Measurements from ENCODE around the gene CZIB. TPM values are rescaled to one million over a fixed set of nuclear protein-coding genes. Genes with fewer than 3 reads are reported as not detected.

The CZIB gene
- total and polyA plus RNA-seq, 2 of the 8 experiments (the other 6 are each of a cell fraction or from before 2014, with no cell fraction given): 46.5 to 48.0 TPM

DNA sequence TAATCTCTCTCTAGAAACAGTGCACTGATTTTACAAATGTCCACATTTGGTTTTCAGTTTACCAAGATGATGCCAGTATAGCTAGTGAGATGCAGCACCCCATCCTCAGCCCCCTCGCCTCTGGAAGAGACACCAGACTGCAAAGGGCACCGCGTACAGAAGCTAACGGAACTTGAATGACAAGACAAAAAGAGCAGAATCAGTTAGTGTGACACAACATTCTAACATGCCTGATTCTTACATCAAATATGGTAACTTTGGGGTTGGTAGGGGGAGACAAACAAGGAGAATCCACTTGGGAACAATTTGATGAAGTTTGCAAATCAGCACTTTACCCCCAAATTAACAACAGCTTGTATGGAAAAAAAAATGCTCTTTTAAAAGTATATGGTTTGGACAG, 21.9 kb upstream of the CZIB start (continued):
- TF ChIP-seq, protein P1, sequence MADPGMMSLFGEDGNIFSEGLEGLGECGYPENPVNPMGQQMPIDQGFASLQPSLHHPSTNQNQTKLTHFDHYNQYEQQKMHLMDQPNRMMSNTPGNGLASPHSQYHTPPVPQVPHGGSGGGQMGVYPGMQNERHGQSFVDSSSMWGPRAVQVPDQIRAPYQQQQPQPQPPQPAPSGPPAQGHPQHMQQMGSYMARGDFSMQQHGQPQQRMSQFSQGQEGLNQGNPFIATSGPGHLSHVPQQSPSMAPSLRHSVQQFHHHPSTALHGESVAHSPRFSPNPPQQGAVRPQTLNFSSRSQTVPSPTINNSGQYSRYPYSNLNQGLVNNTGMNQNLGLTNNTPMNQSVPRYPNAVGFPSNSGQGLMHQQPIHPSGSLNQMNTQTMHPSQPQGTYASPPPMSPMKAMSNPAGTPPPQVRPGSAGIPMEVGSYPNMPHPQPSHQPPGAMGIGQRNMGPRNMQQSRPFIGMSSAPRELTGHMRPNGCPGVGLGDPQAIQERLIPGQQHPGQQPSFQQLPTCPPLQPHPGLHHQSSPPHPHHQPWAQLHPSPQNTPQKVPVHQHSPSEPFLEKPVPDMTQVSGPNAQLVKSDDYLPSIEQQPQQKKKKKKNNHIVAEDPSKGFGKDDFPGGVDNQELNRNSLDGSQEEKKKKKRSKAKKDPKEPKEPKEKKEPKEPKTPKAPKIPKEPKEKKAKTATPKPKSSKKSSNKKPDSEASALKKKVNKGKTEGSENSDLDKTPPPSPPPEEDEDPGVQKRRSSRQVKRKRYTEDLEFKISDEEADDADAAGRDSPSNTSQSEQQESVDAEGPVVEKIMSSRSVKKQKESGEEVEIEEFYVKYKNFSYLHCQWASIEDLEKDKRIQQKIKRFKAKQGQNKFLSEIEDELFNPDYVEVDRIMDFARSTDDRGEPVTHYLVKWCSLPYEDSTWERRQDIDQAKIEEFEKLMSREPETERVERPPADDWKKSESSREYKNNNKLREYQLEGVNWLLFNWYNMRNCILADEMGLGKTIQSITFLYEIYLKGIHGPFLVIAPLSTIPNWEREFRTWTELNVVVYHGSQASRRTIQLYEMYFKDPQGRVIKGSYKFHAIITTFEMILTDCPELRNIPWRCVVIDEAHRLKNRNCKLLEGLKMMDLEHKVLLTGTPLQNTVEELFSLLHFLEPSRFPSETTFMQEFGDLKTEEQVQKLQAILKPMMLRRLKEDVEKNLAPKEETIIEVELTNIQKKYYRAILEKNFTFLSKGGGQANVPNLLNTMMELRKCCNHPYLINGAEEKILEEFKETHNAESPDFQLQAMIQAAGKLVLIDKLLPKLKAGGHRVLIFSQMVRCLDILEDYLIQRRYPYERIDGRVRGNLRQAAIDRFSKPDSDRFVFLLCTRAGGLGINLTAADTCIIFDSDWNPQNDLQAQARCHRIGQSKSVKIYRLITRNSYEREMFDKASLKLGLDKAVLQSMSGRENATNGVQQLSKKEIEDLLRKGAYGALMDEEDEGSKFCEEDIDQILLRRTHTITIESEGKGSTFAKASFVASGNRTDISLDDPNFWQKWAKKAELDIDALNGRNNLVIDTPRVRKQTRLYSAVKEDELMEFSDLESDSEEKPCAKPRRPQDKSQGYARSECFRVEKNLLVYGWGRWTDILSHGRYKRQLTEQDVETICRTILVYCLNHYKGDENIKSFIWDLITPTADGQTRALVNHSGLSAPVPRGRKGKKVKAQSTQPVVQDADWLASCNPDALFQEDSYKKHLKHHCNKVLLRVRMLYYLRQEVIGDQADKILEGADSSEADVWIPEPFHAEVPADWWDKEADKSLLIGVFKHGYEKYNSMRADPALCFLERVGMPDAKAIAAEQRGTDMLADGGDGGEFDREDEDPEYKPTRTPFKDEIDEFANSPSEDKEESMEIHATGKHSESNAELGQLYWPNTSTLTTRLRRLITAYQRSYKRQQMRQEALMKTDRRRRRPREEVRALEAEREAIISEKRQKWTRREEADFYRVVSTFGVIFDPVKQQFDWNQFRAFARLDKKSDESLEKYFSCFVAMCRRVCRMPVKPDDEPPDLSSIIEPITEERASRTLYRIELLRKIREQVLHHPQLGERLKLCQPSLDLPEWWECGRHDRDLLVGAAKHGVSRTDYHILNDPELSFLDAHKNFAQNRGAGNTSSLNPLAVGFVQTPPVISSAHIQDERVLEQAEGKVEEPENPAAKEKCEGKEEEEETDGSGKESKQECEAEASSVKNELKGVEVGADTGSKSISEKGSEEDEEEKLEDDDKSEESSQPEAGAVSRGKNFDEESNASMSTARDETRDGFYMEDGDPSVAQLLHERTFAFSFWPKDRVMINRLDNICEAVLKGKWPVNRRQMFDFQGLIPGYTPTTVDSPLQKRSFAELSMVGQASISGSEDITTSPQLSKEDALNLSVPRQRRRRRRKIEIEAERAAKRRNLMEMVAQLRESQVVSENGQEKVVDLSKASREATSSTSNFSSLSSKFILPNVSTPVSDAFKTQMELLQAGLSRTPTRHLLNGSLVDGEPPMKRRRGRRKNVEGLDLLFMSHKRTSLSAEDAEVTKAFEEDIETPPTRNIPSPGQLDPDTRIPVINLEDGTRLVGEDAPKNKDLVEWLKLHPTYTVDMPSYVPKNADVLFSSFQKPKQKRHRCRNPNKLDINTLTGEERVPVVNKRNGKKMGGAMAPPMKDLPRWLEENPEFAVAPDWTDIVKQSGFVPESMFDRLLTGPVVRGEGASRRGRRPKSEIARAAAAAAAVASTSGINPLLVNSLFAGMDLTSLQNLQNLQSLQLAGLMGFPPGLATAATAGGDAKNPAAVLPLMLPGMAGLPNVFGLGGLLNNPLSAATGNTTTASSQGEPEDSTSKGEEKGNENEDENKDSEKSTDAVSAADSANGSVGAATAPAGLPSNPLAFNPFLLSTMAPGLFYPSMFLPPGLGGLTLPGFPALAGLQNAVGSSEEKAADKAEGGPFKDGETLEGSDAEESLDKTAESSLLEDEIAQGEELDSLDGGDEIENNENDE (IDR thresholded peaks at IDR 0.05; ENCODE audit: insufficient replicate concordance, low read length): no peak
- TF ChIP-seq JUN (IDR thresholded peaks at IDR 0.05; ENCODE audit: low read depth, low read length) (no peak), GTF2F1 (IDR thresholded peaks at IDR 0.05; ENCODE audit: borderline replicate concordance, low read depth, low read length) (no peak), CBX8 (IDR thresholded peaks at IDR 0.05; ENCODE audit: borderline replicate concordance, low read depth, low read length) (no peak), ZNF274 (IDR thresholded peaks at IDR 0.05; ENCODE audit: borderline replicate concordance, extremely low read depth, low read length) (no peak), FOSL1 (IDR thresholded peaks at IDR 0.05; ENCODE audit: insufficient read depth, low read depth, low read length) (no peak), KDM1A (IDR thresholded peaks at IDR 0.05; ENCODE audit: borderline replicate concordance, low read length) (no peak), YY1 (IDR thresholded peaks at IDR 0.05; ENCODE audit: low read depth, low read length) (no peak), BCL11A (IDR thresholded peaks at IDR 0.05; ENCODE audit: low read depth in 2 of 2, low read length in 2 of 2) (no peak), HDAC6 (IDR thresholded peaks at IDR 0.05; ENCODE audit: low read depth, low read length) (no peak)
- TF ChIP-seq, protein P2, sequence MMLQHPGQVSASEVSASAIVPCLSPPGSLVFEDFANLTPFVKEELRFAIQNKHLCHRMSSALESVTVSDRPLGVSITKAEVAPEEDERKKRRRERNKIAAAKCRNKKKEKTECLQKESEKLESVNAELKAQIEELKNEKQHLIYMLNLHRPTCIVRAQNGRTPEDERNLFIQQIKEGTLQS (IDR thresholded peaks at IDR 0.05; ENCODE audit: insufficient read depth, low read depth, low read length): no peak
